Right lobe of liver (tissue), 6 donors: ENCODE measurements around the gene IL1F10. TPM values are rescaled to one million over a fixed set of nuclear protein-coding genes. Genes with fewer than 3 reads are reported as not detected.

Experiments used
- ATAC-seq, 4 donors: fragments of 200-7000 bp; cut with Tn5 transposase; one replicate each; pipeline ENCODE4 v1.9.1; 2020; ENCODE audit warnings: mild to moderate bottlenecking in 4 of 4, moderate library complexity in 4 of 4
- DNase-seq, 3 donors: peaks; one replicate each; pipeline ENCODE4 v3.0.0-alpha.2; 2020
- H3K27ac ChIP-seq, 3 donors: fragments of 200-600 bp; one replicate each; pipeline ENCODE4 v1.8.0; 2022
- H3K27me3 ChIP-seq, 2 donors: fragments of 200-600 bp; one replicate each; pipeline ENCODE4 v1.8.0; 2022
- H3K36me3 ChIP-seq, 4 donors: fragments of 200-600 bp; sonication (generic) in 1 of 4; one replicate each; pipeline versions ENCODE4 v1.5.1 to v1.8.0; 2017 to 2022; ENCODE audit warnings: control low read depth in 1 of 4
- H3K4me1 ChIP-seq, 4 donors: fragments of 200-600 bp; sonication (generic) in 1 of 4; one replicate each; pipeline versions ENCODE4 v1.5.1 to v1.8.0; 2017 to 2022; ENCODE audit warnings: control low read depth in 1 of 4
- H3K4me3 ChIP-seq, 3 donors: fragments of 200-600 bp; one replicate each; pipeline ENCODE4 v1.8.0; 2022
- H3K9me3 ChIP-seq, 4 donors: fragments of 200-600 bp; sonication (generic) in 1 of 4; one replicate each; pipeline versions ENCODE4 v1.5.1 to v1.8.0; 2017 to 2022; ENCODE audit warnings: control low read depth in 1 of 4
- CTCF ChIP-seq, 4 donors: fragments of 200-600 bp in 3 of 4; fragments of 450-650 bp in 1 of 4; IDR thresholded peaks; one replicate each; pipeline versions ENCODE4 v1.5.1 to v1.8.0; 2016 to 2022; ENCODE audit warnings: antibody characterized with exemption in 4 of 4, mild to moderate bottlenecking in 2 of 4
- POLR2A ChIP-seq: fragments of 450-650 bp; IDR thresholded peaks from one replicate; pipeline ENCODE4 v1.6.1; 2017; ENCODE audit warnings: antibody characterized with exemption, mild to moderate bottlenecking
- WGBS: methylation state at CpG from one replicate; pipeline ENCODE4 v1.1.6; 2018; ENCODE audit warnings: low coverage, low lambda C conversion rate; ENCODE audit not compliant: insufficient coverage; ENCODE audit errors: missing lambda C conversion rate; 5-methylcytosine and 5-hydroxymethylcytosine counted together
- intact Hi-C, 2 donors: fragments of 100-400 bp; cut with DNase I; formaldehyde crosslinking; loops; one replicate each; pipeline versions ENCODE4 v1.11.2 to v1.14.1; 2022
- small RNA-seq, 2 experiments: library from RNA; depleted of rRNA; stranded (forward); fragments of <200 nt; gene quantifications; one replicate each; pipeline ENCODE3, GENCODE V24; 2016
- total RNA-seq, 6 experiments: library from RNA; depleted of rRNA in 2 of 6; stranded (reverse); fragments of >200 nt in 2 of 6; fragmentation: NEBNext Ultra II Directional in 3 of 6; extraction: Animal tissue kit (Norgen Biotek cat#: 25700) in 3 of 6; gene quantifications; one replicate each; pipeline versions ENCODE4 v1.1.0 to v1.2.4, GENCODE V29; 2016 to 2023
- donor health status: DM: no; HTN: yes; CAD: no.
- donor health status: DM: no; HTN: no; CAD: no.
- donor health status: DM: no; HTN: no; CAD: no.
- donor health status: DM: no; HTN: yes; CAD: no.
- donor health status: DM: no; HTN: yes; CAD: no.

Gene IL1F10
- total RNA-seq, 6 experiments from 2014 or later, result not detected

GRCh38 chr2:113120861-113121260, 53.1 kb downstream of the IL1F10 start:
- no peaks in the 10 kb centered on the region for H3K9me3 ChIP-seq
- no peak for ATAC-seq
- H3K27ac ChIP-seq, result no peak overlapping the region
- H3K36me3 ChIP-seq, result no peaks in the 10 kb centered on the region
- WGBS, result 86% methylated on average over 3 of the region's 3 CpGs
- intact Hi-C loops, result no loop called here
- no peaks in the 10 kb centered on the region for H3K27me3 ChIP-seq
- no peak overlapping the region for H3K4me3 ChIP-seq
- DNase-seq, result no peak
- H3K4me1 ChIP-seq, result peaks cover 0 to 21% (median 7%) of the 10 kb centered on the region in 4 donors
- TF ChIP-seq CTCF (IDR thresholded peaks at IDR 0.05) (no peak), POLR2A (no peak)

GRCh38 chr2:113122364-113122763, 54.6 kb downstream of the IL1F10 start:
- ATAC-seq, result peak; percentile 48 to 71 (median 58)
- Histone ChIP-seq H3K9me3 (no peaks in the 10 kb centered on the region), H3K4me3 (no peak overlapping the region), H3K27me3 (no peaks in the 10 kb centered on the region), H3K4me1 (peaks cover 0 to 21% (median 10%) of the 10 kb centered on the region in 4 donors), H3K36me3 (no peaks in the 10 kb centered on the region), H3K27ac (peak overlapping the region; percentile 35 to 90 (median 89))
- 31% methylated on average over 4 of the region's 4 CpGs for WGBS
- no peak for TF ChIP-seq CTCF (IDR thresholded peaks at IDR 0.05)
- TF ChIP-seq POLR2A, result peak; percentile 21
- DNase-seq, result no peak
- intact Hi-C loops, result no loop called here

- intact Hi-C loops, result no loop called here
- no peaks in the 10 kb centered on the region for H3K27me3 ChIP-seq
- ATAC-seq, result no peak
- H3K4me1 ChIP-seq, result peaks cover 0 to 24% (median 10%) of the 10 kb centered on the region in 4 donors
- H3K9me3 ChIP-seq, result no peaks in the 10 kb centered on the region
- no peak for TF ChIP-seq POLR2A
- TF ChIP-seq CTCF (IDR thresholded peaks at IDR 0.05), result no peak
- H3K27ac ChIP-seq, result peak overlapping the region in 2 of 3 donors; percentile 90 to 97
- no peaks in the 10 kb centered on the region for H3K36me3 ChIP-seq
- no peak overlapping the region for H3K4me3 ChIP-seq
- DNase-seq, result no peak
- WGBS, result 65% methylated on average over 2 of the region's 3 CpGs
Measured at GRCh38 chr2:113123726-113124125, 56.0 kb downstream of the IL1F10 start.

GRCh38 chr2:113124181-113124961, 56.6 kb downstream of the IL1F10 start:
- ATAC-seq (peak in 1 of 4 donors; percentile 19), DNase-seq (peak in 1 of 3 donors; percentile 44)
- 31% methylated on average over 9 of the region's 12 CpGs for WGBS
- TF ChIP-seq POLR2A (peak; percentile 13), CTCF (IDR thresholded peaks at IDR 0.05) (no peak)
- H3K4me1 ChIP-seq, result peaks cover 0 to 30% (median 13%) of the 10 kb centered on the region in 4 donors
- no peaks in the 10 kb centered on the region for H3K9me3 ChIP-seq
- intact Hi-C loops, result no loop called here
- peak overlapping the region in 2 of 3 donors; percentile 90 to 97 for H3K27ac ChIP-seq
- peaks cover 0 to 2% (median 0%) of the 10 kb centered on the region in 4 donors for H3K36me3 ChIP-seq
- no peak overlapping the region for H3K4me3 ChIP-seq
- no peaks in the 10 kb centered on the region for H3K27me3 ChIP-seq

Small RNA genes lying within 50 kb of the gene (small RNA-seq; reads per million reads assigned to genes)
- 0 reads per million in 2 experiments for gene RNU6-1180P

Other genes starting within 250 kb of the IL1F10 start
- 1 to 10 TPM in 2 of 6 experiments, under 1 TPM in 3, not detected in 1; 0.19 to 4.1 (median 0.49) TPM for gene IL1B, start 231.2 kb upstream of the IL1F10 start, total RNA-seq
- gene IL37, start 156.8 kb upstream of the IL1F10 start, total RNA-seq, result not detected
- not detected for gene IL36G, start 90.0 kb upstream of the IL1F10 start, total RNA-seq
- not detected for gene IL36A, start 62.5 kb upstream of the IL1F10 start, total RNA-seq
- not detected for gene IL36B, start 15.1 kb upstream of the IL1F10 start, total RNA-seq
- gene IL36RN, start 8.8 kb upstream of the IL1F10 start, total RNA-seq, result not detected
- 10 to 100 TPM; 14.5 to 98.1 (median 43.9) TPM for gene IL1RN, start 59.6 kb downstream of the IL1F10 start, total RNA-seq
- gene PSD4, start 106.0 kb downstream of the IL1F10 start, total RNA-seq, result 10 to 100 TPM; 38.0 to 77.8 (median 58.7) TPM
- gene PAX8, start 211.0 kb downstream of the IL1F10 start, total RNA-seq, result 1 to 10 TPM in 2 of 6 experiments, under 1 TPM in 4; 0.27 to 1.9 (median 0.86) TPM